22Rv1 (cell line): ENCODE measurements around the gene CDC42.

Source experiments
- H3K27ac ChIP-seq: fragments of 450-650 bp; 2 replicates; pipeline ENCODE4 v1.5.1; 2017
- ZFX ChIP-seq: fragments of 450-650 bp; IDR thresholded peaks from 2 replicates; pipeline ENCODE4 v1.6.1; 2017; ENCODE audit warnings: antibody characterized with exemption, borderline replicate concordance
- TF ChIP-seq, protein P1 (sequence below): fragments of 450-650 bp; IDR thresholded peaks from 2 replicates; pipeline ENCODE4 v1.5.1; 2017; ENCODE audit warnings: mild to moderate bottlenecking

CDC42 gene

DNA sequence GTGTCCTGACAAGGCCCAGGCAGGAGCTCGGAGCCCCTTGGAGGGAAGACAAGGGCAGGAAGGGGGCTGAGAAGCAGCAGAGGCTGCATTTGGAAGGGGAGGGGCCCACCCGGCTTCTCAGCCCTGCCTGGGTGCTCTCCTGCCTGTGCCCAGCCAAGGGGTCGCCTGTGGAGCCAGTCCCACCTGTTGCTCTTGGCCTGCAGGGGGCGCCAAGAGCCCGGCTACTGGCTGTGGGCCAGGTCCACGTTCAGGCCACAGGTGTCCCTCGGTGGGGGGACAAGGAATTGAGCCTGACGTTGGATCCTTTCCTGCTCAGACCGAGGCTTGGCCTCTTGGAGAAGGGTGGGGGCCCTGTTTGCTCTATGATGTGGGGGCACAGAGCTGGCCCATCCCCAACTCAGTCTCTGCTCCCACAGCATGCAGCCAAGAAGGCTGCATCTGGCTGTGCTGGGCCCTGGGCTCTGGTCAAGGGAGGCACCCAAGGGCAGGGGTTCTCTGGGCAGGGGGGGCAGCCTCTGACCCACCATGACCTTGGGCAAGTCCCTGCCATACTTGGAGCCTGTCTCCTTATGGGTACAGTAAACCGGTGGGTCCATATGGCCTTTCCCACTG is 79.5 kb downstream of the CDC42 start:
- no peak overlapping the region for H3K27ac ChIP-seq
- TF ChIP-seq, protein P1, sequence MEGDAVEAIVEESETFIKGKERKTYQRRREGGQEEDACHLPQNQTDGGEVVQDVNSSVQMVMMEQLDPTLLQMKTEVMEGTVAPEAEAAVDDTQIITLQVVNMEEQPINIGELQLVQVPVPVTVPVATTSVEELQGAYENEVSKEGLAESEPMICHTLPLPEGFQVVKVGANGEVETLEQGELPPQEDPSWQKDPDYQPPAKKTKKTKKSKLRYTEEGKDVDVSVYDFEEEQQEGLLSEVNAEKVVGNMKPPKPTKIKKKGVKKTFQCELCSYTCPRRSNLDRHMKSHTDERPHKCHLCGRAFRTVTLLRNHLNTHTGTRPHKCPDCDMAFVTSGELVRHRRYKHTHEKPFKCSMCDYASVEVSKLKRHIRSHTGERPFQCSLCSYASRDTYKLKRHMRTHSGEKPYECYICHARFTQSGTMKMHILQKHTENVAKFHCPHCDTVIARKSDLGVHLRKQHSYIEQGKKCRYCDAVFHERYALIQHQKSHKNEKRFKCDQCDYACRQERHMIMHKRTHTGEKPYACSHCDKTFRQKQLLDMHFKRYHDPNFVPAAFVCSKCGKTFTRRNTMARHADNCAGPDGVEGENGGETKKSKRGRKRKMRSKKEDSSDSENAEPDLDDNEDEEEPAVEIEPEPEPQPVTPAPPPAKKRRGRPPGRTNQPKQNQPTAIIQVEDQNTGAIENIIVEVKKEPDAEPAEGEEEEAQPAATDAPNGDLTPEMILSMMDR = peak; percentile 92
- no peak for TF ChIP-seq ZFX

GRCh38 chr1:22132517-22133235 is 80.2 kb downstream of the CDC42 start:
- H3K27ac ChIP-seq = no peak overlapping the region
- TF ChIP-seq, protein P1 = no peak
- no peak for TF ChIP-seq ZFX

DNA sequence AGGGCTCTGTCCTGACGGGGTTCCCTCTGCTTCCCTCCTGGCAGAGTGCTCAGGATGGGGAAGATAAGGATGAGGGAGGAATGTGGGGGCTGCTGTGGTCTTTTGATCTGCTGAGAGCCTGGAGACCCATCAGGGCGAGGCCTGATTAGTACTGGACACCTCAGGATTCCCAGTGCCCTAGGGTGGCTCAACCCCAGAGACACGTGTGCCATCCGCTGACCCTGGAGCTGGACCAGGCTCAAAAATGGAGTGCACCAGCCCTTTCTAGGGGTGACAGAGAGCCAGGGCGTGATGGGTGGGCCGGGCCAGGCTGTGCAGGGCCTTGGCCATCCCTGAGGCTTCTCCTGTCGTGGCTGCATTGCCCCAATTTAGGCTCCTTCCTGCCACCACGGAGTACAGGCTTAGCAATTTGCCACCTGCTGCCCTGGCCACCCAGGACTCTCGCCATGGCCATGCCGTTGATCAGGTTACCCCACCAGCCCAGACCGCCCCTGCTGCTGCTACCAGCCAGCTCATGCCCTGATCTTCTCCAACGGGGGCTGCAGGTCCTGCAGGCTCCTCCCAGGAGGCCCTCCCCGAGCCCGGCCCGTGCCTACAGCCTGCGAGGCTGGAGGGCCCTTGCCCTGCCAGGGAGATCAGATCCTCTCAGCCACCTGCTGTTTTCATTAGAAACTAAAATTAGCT is 80.9 kb downstream of the CDC42 start:
- TF ChIP-seq ZFX = no peak
- TF ChIP-seq, protein P1 = no peak
- no peak overlapping the region for H3K27ac ChIP-seq

DNA sequence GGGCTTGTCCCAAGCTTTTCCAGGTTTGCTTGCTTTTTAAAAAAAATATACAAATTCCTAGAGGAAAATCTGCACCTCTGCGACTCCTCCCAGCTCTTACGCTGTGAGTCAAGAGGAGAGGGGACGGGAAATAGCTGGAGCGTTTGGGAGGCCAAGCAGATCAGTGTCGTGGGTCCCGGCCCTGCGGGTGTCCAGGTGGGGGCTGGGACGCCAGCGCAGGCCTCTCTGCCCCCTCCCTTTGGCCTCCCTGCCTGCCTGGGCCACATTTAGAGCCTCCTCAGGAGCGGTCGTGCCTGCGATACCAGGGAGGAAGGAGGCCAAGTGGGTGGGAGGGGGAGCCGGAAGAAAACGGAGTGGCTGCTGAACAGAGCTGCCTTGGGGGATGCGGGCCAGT is 81.4 kb downstream of the CDC42 start:
- TF ChIP-seq, protein P1 = no peak
- TF ChIP-seq ZFX = no peak
- no peak overlapping the region for H3K27ac ChIP-seq

GRCh38 chr1:22137004-22137720 is 84.7 kb downstream of the CDC42 start:
- H3K27ac ChIP-seq = no peak overlapping the region
- TF ChIP-seq ZFX = no peak
- TF ChIP-seq, protein P1 = no peak

DNA sequence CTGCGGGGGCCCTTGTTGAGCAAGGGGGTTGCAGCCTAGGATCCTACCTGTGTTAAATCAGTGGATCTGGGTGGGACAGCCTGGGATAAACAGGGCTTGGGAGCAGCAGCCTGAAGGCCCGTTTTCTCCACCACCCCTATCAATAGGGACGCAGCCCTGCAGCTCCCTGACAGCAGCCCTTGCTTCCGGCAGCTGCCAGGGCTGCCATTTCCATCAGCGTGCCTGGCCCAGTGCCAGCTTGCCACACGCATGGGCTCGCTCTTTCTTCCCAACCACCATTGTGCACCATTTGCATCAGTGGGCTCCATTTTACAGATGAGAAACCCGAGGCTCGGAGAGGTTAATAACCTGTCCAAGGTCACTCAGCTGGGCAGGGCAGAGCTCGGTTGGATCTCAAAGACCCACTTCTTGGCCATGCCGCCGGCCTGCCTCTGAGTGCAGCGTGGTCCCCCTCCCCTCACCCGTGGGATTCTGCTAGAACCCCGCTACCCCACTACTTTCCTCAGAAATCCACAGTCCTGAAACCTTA is 86.6 kb downstream of the CDC42 start:
- H3K27ac ChIP-seq = no peak overlapping the region
- TF ChIP-seq ZFX = no peak
- TF ChIP-seq, protein P1 = no peak
